Measurements from ENCODE around the gene LRRC17.
"Not testable (repeated sequence)": the region's sequence is repeated elsewhere in the genome, so short reads cannot be mapped to it uniquely, and the experiment has no call there.

DNA sequence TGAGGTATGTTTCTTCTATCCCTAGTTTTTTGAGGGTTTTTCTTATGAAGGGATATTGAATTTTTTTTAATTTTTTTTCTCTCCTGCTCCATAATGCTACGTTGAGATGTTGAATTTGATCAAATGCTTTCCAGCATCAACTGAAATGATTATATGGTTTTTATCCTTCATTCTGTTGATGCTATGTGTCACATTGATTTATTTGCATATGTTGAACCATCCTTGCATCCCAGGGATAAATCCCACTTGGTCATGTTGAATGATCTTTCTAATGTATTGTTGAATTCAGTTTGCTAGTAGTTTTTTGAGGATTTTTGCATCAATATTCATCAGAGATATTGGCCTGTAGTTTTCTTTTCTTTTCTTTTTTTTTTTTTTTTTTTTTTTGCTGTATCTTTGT is 9.2 kb upstream of the LRRC17 start:
- TF ChIP-seq, protein P1, sequence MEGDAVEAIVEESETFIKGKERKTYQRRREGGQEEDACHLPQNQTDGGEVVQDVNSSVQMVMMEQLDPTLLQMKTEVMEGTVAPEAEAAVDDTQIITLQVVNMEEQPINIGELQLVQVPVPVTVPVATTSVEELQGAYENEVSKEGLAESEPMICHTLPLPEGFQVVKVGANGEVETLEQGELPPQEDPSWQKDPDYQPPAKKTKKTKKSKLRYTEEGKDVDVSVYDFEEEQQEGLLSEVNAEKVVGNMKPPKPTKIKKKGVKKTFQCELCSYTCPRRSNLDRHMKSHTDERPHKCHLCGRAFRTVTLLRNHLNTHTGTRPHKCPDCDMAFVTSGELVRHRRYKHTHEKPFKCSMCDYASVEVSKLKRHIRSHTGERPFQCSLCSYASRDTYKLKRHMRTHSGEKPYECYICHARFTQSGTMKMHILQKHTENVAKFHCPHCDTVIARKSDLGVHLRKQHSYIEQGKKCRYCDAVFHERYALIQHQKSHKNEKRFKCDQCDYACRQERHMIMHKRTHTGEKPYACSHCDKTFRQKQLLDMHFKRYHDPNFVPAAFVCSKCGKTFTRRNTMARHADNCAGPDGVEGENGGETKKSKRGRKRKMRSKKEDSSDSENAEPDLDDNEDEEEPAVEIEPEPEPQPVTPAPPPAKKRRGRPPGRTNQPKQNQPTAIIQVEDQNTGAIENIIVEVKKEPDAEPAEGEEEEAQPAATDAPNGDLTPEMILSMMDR (IDR thresholded peaks at IDR 0.05; ENCODE audit: borderline replicate concordance, extremely low read depth, low read length, poor library complexity, severe bottlenecking) = not testable (repeated sequence)
- TF ChIP-seq EZH2 (IDR thresholded peaks at IDR 0.05; ENCODE audit: borderline replicate concordance, low read depth, low read length, severe bottlenecking) = not testable (repeated sequence)
